Activated CD8-positive, alpha-beta memory T cell treated with anti-CD3 and anti-CD28 coated beads for 36 hours (primary cell): ENCODE results near the gene IL2. TPM values are rescaled to one million over a fixed set of nuclear protein-coding genes. Genes with fewer than 3 reads are reported as not detected.

Source experiments
- CTCF ChIA-PET: fragments of 350-600 bp; sonication (Branson Sonifier 250); formaldehyde crosslinking; loops from one replicate; lab custom pipeline; 2021; ENCODE audit warnings: antibody characterized with exemption; lab: Charles Lee
- POLR2A ChIA-PET: fragments of 350-600 bp; sonication (Branson Sonifier 250); formaldehyde crosslinking; loops from one replicate; lab custom pipeline; 2021; ENCODE audit warnings: antibody characterized with exemption; lab: Charles Lee
- total RNA-seq, 2 experiments: library from RNA; stranded (reverse); gene quantifications; one replicate each; pipeline ENCODE4 v1.2.3, GENCODE V29; 2021

Gene IL2
- total RNA-seq, 2 experiments from 2014 or later = 150 to 163 TPM

DNA sequence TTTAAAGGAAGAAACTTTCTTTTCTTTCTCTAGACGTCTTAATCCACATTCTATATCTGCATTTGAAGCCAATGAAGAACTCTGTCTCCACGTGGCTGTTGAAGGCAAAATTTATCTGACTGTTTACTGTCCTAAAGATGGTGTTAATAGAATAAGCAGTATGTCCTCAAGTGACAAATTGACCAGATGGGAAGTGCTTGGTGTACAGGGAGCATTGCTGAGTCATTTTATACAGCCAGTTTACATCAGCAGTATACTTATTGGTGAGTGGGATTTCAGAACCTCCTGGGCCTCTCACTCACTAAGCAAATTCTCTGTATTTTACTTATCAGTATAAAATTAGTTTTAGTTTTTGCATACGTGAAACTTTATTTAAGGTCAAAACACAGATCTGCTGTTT lies 44.0 kb downstream of the IL2 start:
- POLR2A ChIA-PET = no interaction called here
- CTCF ChIA-PET = no interaction called here

- ChIA-PET CTCF (no interaction called here), POLR2A (no interaction called here)
Observed at GRCh38 chr4:122403861-122404260, 52.7 kb downstream of the IL2 start.

Other genes starting within 250 kb of the IL2 start
- gene ADAD1, start 77.7 kb downstream of the IL2 start, total RNA-seq = not detected
- 1 to 10 TPM; 3.2 to 4.8 TPM for gene IL21, start 164.3 kb upstream of the IL2 start, total RNA-seq